Measurements from ENCODE around the gene MLLT10.

GRCh38 chr10:21499701-21500577, 34.1 kb upstream of the MLLT10 start:
- TF ChIP-seq POLR2AphosphoS5 (IDR thresholded peaks at IDR 0.05; ENCODE audit: low read depth, low read length) (no peak), TAF1 (IDR thresholded peaks at IDR 0.05; ENCODE audit: borderline replicate concordance, insufficient read depth, low read length) (no peak), REST (IDR thresholded peaks at IDR 0.05; ENCODE audit: insufficient read depth in 1 of 2, low read depth in 2 of 2, low read length in 2 of 2) (no peak), SIN3A (IDR thresholded peaks at IDR 0.05; ENCODE audit: borderline replicate concordance, insufficient read depth, low read length) (no peak), FOXP2 (optimal IDR thresholded peaks at IDR 0.05; ENCODE audit: borderline replicate concordance, extremely low read depth, extremely low read length, insufficient read depth) (no peak)
